GM23338 (cell line): Measurements from ENCODE around the gene ARF6. TPM values are rescaled to one million over a fixed set of nuclear protein-coding genes. Genes with fewer than 3 reads are reported as not detected.

Experiments
- ATAC-seq: fragments of 200-7000 bp; cut with Tn5 transposase; 3 replicates; pipeline ENCODE4 v1.9.1; 2020
- DNase-seq: peaks from one replicate; pipeline ENCODE4 v3.0.0-alpha.2; 2015; ENCODE audit warnings: low spot score
- H2AFZ ChIP-seq: fragments of 200-600 bp; sonication (generic); 2 replicates; pipeline ENCODE4 v1.8.0; 2016; ENCODE audit warnings: antibody characterized with exemption, mild to moderate bottlenecking, moderate library complexity
- H3F3A ChIP-seq: fragments of 200-600 bp; sonication (generic); replicated peaks from 2 replicates; pipeline ENCODE4 v1.8.0; 2017; ENCODE audit warnings: antibody characterized with exemption, mixed run types, low read depth
- H3K27ac ChIP-seq: fragments of 200-600 bp; sonication (generic); 2 replicates; pipeline ENCODE4 v1.6.1; 2016; ENCODE audit warnings: low read depth
- H3K27me3 ChIP-seq: fragments of 200-600 bp; sonication (generic); 2 replicates; pipeline ENCODE4 v1.8.0; 2016; ENCODE audit warnings: mild to moderate bottlenecking, mixed run types, moderate library complexity; ENCODE audit not compliant: insufficient read depth
- H3K36me3 ChIP-seq: fragments of 200-600 bp; sonication (generic); 2 replicates; pipeline ENCODE4 v1.8.0; 2016; ENCODE audit warnings: mild to moderate bottlenecking; ENCODE audit not compliant: insufficient read depth
- H3K4me1 ChIP-seq: fragments of 200-600 bp; sonication (generic); 2 replicates; pipeline ENCODE4 v1.8.0; 2016; ENCODE audit warnings: mild to moderate bottlenecking, moderate library complexity; ENCODE audit not compliant: insufficient read depth
- H3K4me2 ChIP-seq: fragments of 200-600 bp; sonication (generic); 2 replicates; pipeline ENCODE4 v1.7.1; 2017; ENCODE audit warnings: mixed run types
- H3K4me3 ChIP-seq: fragments of 200-600 bp; sonication (generic); 2 replicates; pipeline ENCODE4 v1.6.1; 2016; ENCODE audit warnings: mixed run types
- H3K79me2 ChIP-seq: fragments of 200-600 bp; sonication (generic); replicated peaks from 2 replicates; pipeline ENCODE4 v1.8.0; 2017; ENCODE audit warnings: mild to moderate bottlenecking; ENCODE audit not compliant: insufficient read depth
- H3K9me2 ChIP-seq: fragments of 200-600 bp; sonication (generic); 2 replicates; pipeline ENCODE4 v1.8.0; 2017; ENCODE audit not compliant: insufficient read depth
- H4K20me1 ChIP-seq: fragments of 200-600 bp; sonication (generic); replicated peaks from 2 replicates; pipeline ENCODE4 v1.8.0; 2017; ENCODE audit warnings: mild to moderate bottlenecking; ENCODE audit not compliant: insufficient read depth
- H3K27ac Mint-ChIP-seq: 2 replicates; pipeline ENCODE4 v1.8.0; 2020; ENCODE audit warnings: inconsistent platforms, mild to moderate bottlenecking, moderate library complexity, mixed read lengths
- H3K27me3 Mint-ChIP-seq: 3 replicates; pipeline ENCODE4 v1.8.0; 2022; ENCODE audit warnings: low read depth, mild to moderate bottlenecking, moderate library complexity, mixed read lengths, inconsistent platforms; ENCODE audit not compliant: insufficient read depth, poor library complexity
- H3K36me3 Mint-ChIP-seq: 3 replicates; pipeline ENCODE4 v1.8.0; 2021; ENCODE audit warnings: low read depth, mild to moderate bottlenecking, inconsistent platforms, moderate library complexity, mixed read lengths
- H3K4me1 Mint-ChIP-seq: 3 replicates; pipeline ENCODE4 v1.8.0; 2020; ENCODE audit warnings: mild to moderate bottlenecking, inconsistent platforms, mixed read lengths
- H3K4me3 Mint-ChIP-seq: 3 replicates; pipeline ENCODE4 v1.8.0; 2021; ENCODE audit warnings: moderate library complexity, mild to moderate bottlenecking, inconsistent platforms, mixed read lengths
- H3K9me3 Mint-ChIP-seq: 3 replicates; pipeline ENCODE4 v1.8.0; 2020; ENCODE audit warnings: moderate library complexity, mild to moderate bottlenecking, inconsistent platforms, mixed read lengths
- CREB1 ChIP-seq: fragments of 250-450 bp; sonication (Bioruptor Pico); IDR thresholded peaks from 2 replicates; pipeline ENCODE4 v1.5.0; 2020; ENCODE audit warnings: low read depth, mild to moderate bottlenecking, moderate library complexity
- ETS1 ChIP-seq: IDR thresholded peaks from 2 replicates; pipeline ENCODE4 v1.6.1; 2016; ENCODE audit warnings: antibody characterized with exemption
- EZH2 ChIP-seq: fragments of 200-600 bp; sonication (generic); IDR thresholded peaks from one replicate; pipeline ENCODE4 v1.8.0; 2017; ENCODE audit warnings: antibody characterized with exemption, mild to moderate bottlenecking, low read depth; ENCODE audit not compliant: unreplicated experiment
- EZH2phosphoT487 ChIP-seq: fragments of 200-600 bp; sonication (generic); IDR thresholded peaks from one replicate; pipeline ENCODE4 v1.8.1; 2018; ENCODE audit warnings: antibody characterized with exemption; ENCODE audit not compliant: unreplicated experiment
- JUNB ChIP-seq: IDR thresholded peaks from one replicate; pipeline ENCODE4 v1.6.1; 2016; ENCODE audit warnings: antibody characterized with exemption; ENCODE audit not compliant: unreplicated experiment
- NANOG ChIP-seq: IDR thresholded peaks from 2 replicates; pipeline ENCODE4 v1.6.1; 2016; ENCODE audit warnings: antibody characterized with exemption, borderline replicate concordance
- POLR2AphosphoS5 ChIP-seq: IDR thresholded peaks from 2 replicates; pipeline ENCODE4 v1.6.1; 2016; ENCODE audit warnings: antibody characterized with exemption, low read depth
- REST ChIP-seq: IDR thresholded peaks from one replicate; pipeline ENCODE4 v1.6.1; 2018; ENCODE audit warnings: antibody characterized with exemption; ENCODE audit not compliant: unreplicated experiment
- STAT1 ChIP-seq: IDR thresholded peaks from one replicate; pipeline ENCODE4 v1.6.1; 2016; ENCODE audit warnings: antibody characterized with exemption; ENCODE audit not compliant: unreplicated experiment
- ZNF114 ChIP-seq: fragments of 250-450 bp; sonication (Bioruptor Pico); IDR thresholded peaks from 2 replicates; pipeline ENCODE4 v1.5.0; 2020; ENCODE audit warnings: mild to moderate bottlenecking, moderate library complexity
- ZNF331 ChIP-seq: fragments of 250-450 bp; sonication (Bioruptor Pico); IDR thresholded peaks from 2 replicates; pipeline ENCODE4 v1.5.0; 2020; ENCODE audit warnings: low read depth, mild to moderate bottlenecking, moderate library complexity
- polyA plus RNA-seq: library from polyadenylated mRNA; unstranded; fragments of >200 nt; fragmentation: Nextera tagmentation; extraction: Ambion mirVana; gene quantifications from 2 replicates; pipeline ENCODE4 v1.2.1, GENCODE V29; 2016
- total RNA-seq: library from RNA; depleted of rRNA; stranded (reverse); fragments of >200 nt; shearing (Covaris generic); gene quantifications from 2 replicates; pipeline ENCODE4 v1.2.3, GENCODE V29; 2014
- TF ChIP-seq, protein P1 (sequence below): fragments of 250-450 bp; sonication (Bioruptor Pico); IDR thresholded peaks from 2 replicates; pipeline ENCODE4 v1.5.0; 2020; ENCODE audit warnings: mild to moderate bottlenecking, moderate library complexity
- TF ChIP-seq, protein P2 (sequence below), 2 experiments: fragments of 200-600 bp in 1 of 2; sonication (generic) in 1 of 2; conservative IDR thresholded peaks; 2 replicates each; pipeline versions ENCODE4 v1.5.1 to v1.6.1; 2016 to 2017; ENCODE audit warnings: antibody characterized with exemption in 2 of 2, low read depth in 2 of 2, mild to moderate bottlenecking in 2 of 2, moderate library complexity in 1 of 2

The ARF6 gene
- total and polyA plus RNA-seq, 2 experiments from 2014 or later = 47.8 to 73.1 TPM

DNA sequence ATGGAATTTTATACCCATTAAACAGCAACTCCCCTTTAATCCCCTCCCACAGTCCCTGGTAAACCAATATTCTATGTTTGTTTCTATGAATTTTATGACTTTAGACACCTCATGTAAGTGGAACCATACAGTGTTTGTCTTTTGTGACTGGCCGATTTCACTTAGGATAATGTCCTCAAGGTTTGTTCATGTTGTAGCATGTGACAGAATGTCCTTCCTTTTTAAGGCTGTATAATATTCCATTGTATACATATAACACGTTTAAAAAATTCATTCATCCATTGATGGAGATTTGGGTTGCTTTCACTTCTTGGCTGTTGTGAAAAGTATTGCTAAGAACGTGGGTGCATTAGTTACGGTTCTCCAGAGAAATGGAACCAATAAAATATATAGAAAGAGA, 40.2 kb downstream of the ARF6 start:
- H3K79me2 ChIP-seq = no peaks in the 10 kb centered on the region
- H3K9me2 ChIP-seq = no peaks in the 10 kb centered on the region; the same call in 1 of the 2 replicates
- no peak for DNase-seq
- H3K4me1 Mint-ChIP-seq = peaks cover 4% of the 10 kb centered on the region
- H3K27ac Mint-ChIP-seq = no peak overlapping the region
- H3K27me3 Mint-ChIP-seq = no peaks in the 10 kb centered on the region
- H3K9me3 Mint-ChIP-seq = peaks cover 26% of the 10 kb centered on the region
- no peaks in the 10 kb centered on the region; the same call in 1 of the 2 replicates for H3K36me3 ChIP-seq
- no peaks in the 10 kb centered on the region for H4K20me1 ChIP-seq
- no peaks in the 10 kb centered on the region for H3K27me3 ChIP-seq
- H3K4me2 ChIP-seq = no peak overlapping the region
- no peak overlapping the region for H3K4me3 ChIP-seq
- no peak overlapping the region for H2AFZ ChIP-seq
- no peak overlapping the region for H3K4me3 Mint-ChIP-seq
- no peaks in the 10 kb centered on the region for H3F3A ChIP-seq
- ATAC-seq = no peak
- no peak overlapping the region for H3K27ac ChIP-seq
- no peak for TF ChIP-seq REST
- no peak for TF ChIP-seq EZH2
- TF ChIP-seq ZNF114 (CRISPR knock-in tag) = no peak
- no peak for TF ChIP-seq ETS1
- TF ChIP-seq CREB1 (CRISPR knock-in tag) = no peak
- no peak for TF ChIP-seq STAT1
- TF ChIP-seq, protein P1, sequence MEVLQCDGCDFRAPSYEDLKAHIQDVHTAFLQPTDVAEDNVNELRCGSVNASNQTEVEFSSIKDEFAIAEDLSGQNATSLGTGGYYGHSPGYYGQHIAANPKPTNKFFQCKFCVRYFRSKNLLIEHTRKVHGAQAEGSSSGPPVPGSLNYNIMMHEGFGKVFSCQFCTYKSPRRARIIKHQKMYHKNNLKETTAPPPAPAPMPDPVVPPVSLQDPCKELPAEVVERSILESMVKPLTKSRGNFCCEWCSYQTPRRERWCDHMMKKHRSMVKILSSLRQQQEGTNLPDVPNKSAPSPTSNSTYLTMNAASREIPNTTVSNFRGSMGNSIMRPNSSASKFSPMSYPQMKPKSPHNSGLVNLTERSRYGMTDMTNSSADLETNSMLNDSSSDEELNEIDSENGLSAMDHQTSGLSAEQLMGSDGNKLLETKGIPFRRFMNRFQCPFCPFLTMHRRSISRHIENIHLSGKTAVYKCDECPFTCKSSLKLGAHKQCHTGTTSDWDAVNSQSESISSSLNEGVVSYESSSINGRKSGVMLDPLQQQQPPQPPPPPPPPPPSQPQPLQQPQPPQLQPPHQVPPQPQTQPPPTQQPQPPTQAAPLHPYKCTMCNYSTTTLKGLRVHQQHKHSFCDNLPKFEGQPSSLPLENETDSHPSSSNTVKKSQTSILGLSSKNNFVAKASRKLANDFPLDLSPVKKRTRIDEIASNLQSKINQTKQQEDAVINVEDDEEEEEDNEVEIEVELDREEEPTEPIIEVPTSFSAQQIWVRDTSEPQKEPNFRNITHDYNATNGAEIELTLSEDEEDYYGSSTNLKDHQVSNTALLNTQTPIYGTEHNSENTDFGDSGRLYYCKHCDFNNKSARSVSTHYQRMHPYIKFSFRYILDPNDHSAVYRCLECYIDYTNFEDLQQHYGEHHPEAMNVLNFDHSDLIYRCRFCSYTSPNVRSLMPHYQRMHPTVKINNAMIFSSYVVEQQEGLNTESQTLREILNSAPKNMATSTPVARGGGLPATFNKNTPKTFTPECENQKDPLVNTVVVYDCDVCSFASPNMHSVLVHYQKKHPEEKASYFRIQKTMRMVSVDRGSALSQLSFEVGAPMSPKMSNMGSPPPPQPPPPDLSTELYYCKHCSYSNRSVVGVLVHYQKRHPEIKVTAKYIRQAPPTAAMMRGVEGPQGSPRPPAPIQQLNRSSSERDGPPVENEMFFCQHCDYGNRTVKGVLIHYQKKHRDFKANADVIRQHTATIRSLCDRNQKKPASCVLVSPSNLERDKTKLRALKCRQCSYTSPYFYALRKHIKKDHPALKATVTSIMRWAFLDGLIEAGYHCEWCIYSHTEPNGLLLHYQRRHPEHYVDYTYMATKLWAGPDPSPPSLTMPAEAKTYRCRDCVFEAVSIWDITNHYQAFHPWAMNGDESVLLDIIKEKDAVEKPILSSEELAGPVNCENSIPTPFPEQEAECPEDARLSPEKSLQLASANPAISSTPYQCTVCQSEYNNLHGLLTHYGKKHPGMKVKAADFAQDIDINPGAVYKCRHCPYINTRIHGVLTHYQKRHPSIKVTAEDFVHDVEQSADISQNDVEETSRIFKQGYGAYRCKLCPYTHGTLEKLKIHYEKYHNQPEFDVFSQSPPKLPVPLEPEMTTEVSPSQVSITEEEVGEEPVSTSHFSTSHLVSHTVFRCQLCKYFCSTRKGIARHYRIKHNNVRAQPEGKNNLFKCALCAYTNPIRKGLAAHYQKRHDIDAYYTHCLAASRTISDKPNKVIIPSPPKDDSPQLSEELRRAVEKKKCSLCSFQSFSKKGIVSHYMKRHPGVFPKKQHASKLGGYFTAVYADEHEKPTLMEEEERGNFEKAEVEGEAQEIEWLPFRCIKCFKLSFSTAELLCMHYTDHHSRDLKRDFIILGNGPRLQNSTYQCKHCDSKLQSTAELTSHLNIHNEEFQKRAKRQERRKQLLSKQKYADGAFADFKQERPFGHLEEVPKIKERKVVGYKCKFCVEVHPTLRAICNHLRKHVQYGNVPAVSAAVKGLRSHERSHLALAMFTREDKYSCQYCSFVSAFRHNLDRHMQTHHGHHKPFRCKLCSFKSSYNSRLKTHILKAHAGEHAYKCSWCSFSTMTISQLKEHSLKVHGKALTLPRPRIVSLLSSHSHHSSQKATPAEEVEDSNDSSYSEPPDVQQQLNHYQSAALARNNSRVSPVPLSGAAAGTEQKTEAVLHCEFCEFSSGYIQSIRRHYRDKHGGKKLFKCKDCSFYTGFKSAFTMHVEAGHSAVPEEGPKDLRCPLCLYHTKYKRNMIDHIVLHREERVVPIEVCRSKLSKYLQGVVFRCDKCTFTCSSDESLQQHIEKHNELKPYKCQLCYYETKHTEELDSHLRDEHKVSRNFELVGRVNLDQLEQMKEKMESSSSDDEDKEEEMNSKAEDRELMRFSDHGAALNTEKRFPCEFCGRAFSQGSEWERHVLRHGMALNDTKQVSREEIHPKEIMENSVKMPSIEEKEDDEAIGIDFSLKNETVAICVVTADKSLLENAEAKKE = no peak
- no peak for TF ChIP-seq JUNB
- no peak for TF ChIP-seq NANOG
- TF ChIP-seq ZNF331 (CRISPR knock-in tag) = no peak
- TF ChIP-seq EZH2phosphoT487 = no peak
- TF ChIP-seq, protein P2, sequence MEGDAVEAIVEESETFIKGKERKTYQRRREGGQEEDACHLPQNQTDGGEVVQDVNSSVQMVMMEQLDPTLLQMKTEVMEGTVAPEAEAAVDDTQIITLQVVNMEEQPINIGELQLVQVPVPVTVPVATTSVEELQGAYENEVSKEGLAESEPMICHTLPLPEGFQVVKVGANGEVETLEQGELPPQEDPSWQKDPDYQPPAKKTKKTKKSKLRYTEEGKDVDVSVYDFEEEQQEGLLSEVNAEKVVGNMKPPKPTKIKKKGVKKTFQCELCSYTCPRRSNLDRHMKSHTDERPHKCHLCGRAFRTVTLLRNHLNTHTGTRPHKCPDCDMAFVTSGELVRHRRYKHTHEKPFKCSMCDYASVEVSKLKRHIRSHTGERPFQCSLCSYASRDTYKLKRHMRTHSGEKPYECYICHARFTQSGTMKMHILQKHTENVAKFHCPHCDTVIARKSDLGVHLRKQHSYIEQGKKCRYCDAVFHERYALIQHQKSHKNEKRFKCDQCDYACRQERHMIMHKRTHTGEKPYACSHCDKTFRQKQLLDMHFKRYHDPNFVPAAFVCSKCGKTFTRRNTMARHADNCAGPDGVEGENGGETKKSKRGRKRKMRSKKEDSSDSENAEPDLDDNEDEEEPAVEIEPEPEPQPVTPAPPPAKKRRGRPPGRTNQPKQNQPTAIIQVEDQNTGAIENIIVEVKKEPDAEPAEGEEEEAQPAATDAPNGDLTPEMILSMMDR (conservative IDR thresholded peaks at IDR 0.05; ENCODE audit: low read depth in 2 of 2) = no peak
- no peak for TF ChIP-seq POLR2AphosphoS5
- peaks cover 7% of the 10 kb centered on the region; the same call in 1 of the 2 replicates for H3K4me1 ChIP-seq
- H3K36me3 Mint-ChIP-seq = peaks cover 7% of the 10 kb centered on the region
